AG20443 (cell line): ENCODE data around the gene TCHHL1.

Experiments used
- DNase-seq: peaks from one replicate; pipeline ENCODE4 v3.0.0; 2012; ENCODE audit warnings: low spot score, mixed read lengths

The TCHHL1 gene

GRCh38 chr1:152089014-152089674 lies at the start of gene TCHHL1:
Gene TCHHL1 (minus strand): TSS chr1:152089064. CDS start chr1:152088143, 921 bp downstream.
- no peak for DNase-seq

GRCh38 chr1:152137215-152137614 lies 48.4 kb upstream of the TCHHL1 start:
- DNase-seq, result no peak

- DNase-seq, result no peak
Measured at GRCh38 chr1:152130186-152130585, 41.3 kb upstream of the TCHHL1 start.

- DNase-seq, result no peak
Measured at GRCh38 chr1:152127673-152128072, 38.8 kb upstream of the TCHHL1 start.

GRCh38 chr1:152125834-152126443 lies 37.1 kb upstream of the TCHHL1 start:
- DNase-seq, result no peak

GRCh38 chr1:152118915-152119314 lies 30.1 kb upstream of the TCHHL1 start:
- no peak for DNase-seq

- no peak for DNase-seq
Measured at GRCh38 chr1:152115344-152115743, 26.5 kb upstream of the TCHHL1 start, which contains the start of gene TCHH. Gene TCHH (minus strand): TSS chr1:152115444. CDS start chr1:152114080, 1,364 bp downstream.

GRCh38 chr1:152112885-152113432 lies 24.1 kb upstream of the TCHHL1 start:
- DNase-seq, result no peak

GRCh38 chr1:152112101-152112884 lies 23.4 kb upstream of the TCHHL1 start:
- peak; percentile 15 for DNase-seq

GRCh38 chr1:152111515-152111968 lies 22.7 kb upstream of the TCHHL1 start:
- peak; percentile 22 for DNase-seq

- peak; percentile 29 for DNase-seq
Measured at GRCh38 chr1:152110860-152111514, 22.1 kb upstream of the TCHHL1 start.

- DNase-seq, result peak; percentile 38
Measured at GRCh38 chr1:152110365-152110859, 21.5 kb upstream of the TCHHL1 start.

GRCh38 chr1:152109998-152110294 lies 21.1 kb upstream of the TCHHL1 start:
- DNase-seq, result no peak

GRCh38 chr1:152109231-152109997 lies 20.6 kb upstream of the TCHHL1 start:
- no peak for DNase-seq

- DNase-seq, result no peak
Measured at GRCh38 chr1:152108882-152109222, 20.0 kb upstream of the TCHHL1 start.

- peak; percentile 30 for DNase-seq
Measured at GRCh38 chr1:152107984-152108881, 19.4 kb upstream of the TCHHL1 start.

- DNase-seq, result no peak
Measured at GRCh38 chr1:152107031-152107983, 18.4 kb upstream of the TCHHL1 start.

- no peak for DNase-seq
Measured at GRCh38 chr1:152104854-152105253, 16.0 kb upstream of the TCHHL1 start.

GRCh38 chr1:152096931-152097330 lies 8.1 kb upstream of the TCHHL1 start:
- DNase-seq, result no peak
